ENCODE data around the gene SEC24D.
"Not testable (repeated sequence)": the region's sequence is repeated elsewhere in the genome, so short reads cannot be mapped to it uniquely, and the experiment has no call there.

The SEC24D gene

DNA sequence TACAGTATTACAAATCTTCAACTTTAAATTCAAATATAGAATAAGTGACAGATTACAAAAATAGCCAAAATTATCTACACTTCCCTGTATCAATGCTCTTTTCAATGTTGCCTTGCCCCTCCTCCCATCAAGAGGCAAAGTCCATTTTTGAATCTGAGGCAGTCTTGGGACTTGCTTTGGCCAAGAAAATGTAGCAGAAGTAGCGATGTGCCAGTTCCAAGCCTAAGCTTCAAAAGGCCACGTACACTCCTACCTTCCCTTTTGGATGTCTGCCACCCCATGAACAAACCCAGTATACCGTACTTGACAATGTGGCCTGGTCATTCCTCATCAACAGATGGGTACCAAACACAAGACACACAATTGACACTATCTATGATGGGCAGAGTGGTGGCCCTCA, 24.1 kb downstream of the SEC24D start:
- DNase-seq: no peak

DNA sequence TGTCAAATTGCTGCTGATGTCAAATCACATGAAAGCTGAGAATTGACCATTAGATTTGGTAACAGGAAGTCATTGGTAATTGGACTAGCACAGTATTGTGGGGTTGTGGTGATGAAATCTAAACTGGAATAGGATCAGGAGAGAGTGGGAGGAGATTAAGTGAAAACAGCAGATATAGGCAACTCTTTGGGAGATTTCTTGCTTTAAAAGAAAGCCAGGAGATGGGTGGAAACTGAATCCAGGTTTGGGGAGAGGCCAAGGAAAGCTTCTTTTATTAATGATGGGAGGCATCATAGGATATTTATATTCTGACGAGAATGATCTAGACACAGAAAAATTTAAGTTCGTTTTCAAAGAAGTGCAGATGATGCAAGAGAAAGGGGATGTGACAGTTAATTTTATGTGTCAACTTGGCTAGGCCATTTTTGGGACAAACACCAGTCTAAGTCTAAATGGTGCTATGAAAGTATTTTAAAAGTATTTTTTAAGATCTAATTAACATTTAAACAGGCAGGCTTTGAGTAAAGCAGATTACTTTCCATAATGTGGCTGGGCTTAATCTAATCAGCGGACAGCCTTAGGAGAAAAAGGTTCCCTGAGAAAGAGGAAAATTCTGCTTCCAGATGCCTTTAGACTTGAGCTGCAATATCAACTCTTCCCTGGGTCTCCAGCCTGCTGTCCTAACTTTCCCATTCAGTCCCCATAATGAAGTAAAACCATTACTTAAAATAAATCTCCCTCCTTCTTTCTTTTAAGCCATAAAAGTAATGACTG, 24.7 kb downstream of the SEC24D start:
- DNase-seq: no peak

DNA sequence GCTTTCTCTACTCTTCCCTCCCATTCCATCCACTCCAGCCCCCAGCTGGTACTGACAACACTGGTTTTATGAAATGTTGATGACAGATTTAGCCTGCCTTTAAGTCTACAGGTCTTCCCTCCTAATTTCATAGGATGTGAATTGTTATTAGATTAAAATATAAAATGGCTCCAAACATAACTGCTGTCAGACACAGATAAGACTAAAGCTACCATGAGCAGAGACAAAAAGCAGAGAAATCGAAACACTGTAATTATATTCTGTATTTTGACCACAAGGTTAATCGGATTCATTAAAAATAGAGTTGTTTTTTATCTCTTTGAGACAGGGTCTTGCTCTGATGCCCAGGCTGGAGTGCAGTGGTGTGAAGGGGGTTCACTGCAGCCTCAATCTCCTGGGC, 28.3 kb downstream of the SEC24D start:
- no peak for DNase-seq

DNA sequence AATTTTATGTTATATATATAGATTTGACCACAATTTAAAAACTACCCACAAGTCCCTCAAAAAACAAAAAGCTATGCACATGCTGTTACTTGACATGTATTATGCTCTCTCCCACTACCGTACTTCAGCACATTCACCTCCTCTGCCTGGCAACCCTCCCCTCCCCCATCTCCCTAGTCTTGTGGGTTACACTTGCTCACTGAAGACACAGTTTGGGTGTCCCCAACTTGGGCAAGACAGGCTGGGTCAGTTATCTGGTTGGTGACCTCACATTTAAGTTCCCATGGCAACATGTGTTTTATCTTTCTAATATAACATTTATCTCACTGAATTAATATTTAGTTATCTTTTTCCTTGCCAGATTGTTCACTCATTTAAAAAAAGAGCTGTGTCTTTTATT, 32.7 kb downstream of the SEC24D start:
- no peak for DNase-seq

DNA sequence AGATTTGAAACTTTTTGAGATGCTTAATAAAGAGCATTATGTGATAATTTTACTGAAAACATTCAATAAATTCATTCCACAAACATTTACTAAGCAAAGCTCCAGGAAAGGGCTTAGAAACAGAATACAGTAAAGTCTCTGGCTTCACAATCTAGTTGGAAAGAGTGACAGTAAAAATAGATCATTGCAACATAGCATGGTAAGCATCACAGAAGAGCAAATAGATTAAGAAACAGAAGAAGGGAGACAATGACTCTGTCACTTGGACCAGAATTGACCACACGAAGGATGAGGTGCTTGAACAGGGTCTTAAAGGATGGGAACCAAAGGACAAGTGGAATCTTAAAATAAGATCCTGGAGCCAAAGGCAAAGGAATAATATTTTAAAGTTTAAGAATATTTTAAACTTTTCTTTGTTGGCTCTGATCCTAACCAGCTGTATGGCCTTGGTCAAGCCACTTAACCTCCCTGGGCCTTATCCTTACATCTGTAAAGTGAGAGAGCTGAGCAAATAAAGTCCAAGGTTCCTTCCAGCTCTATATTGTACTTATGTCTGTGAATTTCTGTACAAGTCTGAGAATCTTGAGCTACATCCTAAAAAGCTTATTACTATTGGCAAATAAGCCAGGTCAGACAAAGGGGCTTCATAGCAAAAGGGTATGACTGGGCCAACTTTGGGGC, 33.9 kb downstream of the SEC24D start:
- no peak for DNase-seq

DNA sequence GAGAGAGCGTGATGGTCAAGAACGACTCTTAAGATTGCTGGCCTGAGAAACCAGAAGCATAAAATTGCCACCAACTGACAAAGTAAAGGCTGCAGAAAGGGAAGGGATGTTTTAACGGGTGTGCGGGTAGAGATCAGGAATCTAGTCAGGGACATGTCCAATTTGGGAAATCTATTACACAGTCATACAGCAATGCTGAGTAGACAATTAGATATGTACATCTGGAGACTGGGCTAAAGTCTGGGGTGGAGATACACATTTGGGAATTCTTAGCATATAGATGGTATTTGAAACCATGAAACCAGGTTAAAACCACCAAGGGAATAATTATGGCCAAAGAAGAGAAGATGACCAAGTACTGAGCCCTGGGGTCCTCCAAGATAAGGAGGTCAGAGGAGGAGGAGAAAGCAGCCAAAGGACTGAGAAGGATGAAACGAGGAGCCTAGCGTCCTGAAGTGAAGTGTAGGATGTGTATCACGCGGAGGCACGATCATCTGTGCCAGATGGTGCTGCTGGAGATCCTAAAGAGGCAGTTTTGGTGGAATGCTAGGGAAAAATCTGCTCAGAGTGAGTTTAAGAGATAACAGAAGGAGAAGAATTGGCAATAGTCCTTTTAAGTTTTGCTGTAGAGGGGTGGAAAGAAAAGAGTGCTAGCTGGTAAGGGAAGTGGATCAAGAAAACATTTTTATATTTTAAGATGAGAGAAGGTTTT, 36.5 kb downstream of the SEC24D start:
- no peak for DNase-seq

DNA sequence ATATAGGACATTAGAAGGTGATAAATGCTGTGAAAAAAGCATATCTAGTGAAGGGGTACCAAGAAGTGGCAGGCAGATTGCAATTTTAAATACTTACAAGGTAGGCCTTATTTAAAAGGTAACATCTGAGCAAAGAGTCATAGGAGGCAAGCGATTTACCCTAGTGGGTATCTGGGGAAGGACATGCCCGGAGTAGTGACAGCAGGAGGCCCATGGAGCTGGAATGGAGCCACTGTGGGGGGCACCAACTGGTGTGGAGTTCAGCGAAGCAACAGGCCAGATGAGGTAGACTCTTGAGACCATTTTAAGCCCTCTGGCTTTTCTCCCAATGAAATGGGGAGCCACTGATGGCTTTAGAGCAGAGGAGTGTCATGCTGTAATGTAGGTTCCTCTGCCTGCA, 37.3 kb downstream of the SEC24D start:
- DNase-seq: no peak

DNA sequence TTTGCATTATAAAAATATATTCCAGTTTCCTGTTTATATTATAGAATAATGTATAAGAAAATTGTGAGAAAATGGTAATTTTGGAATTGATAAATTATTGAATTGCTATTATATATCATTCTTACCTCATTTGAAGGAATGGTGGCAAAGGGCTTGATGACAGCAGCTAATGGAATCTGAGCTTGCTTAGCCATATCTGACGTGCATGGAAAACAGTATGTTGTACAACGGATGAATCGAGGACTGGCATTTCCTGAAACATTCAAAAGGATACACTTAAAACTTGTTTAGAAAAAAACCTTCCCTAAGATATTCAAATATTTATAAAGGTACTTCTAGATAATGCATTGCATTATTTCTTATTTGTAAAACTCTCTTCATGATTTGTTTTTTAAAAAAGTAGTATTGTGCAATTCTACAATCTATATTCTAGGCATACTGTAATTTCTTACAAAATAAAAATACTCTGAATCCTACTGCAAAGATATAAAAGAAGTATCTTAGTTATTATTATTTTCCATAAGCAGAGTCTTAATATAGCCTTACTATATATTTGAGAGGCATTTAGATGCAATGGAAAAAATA, 38.3 kb downstream of the SEC24D start:
- DNase-seq: no peak

DNA sequence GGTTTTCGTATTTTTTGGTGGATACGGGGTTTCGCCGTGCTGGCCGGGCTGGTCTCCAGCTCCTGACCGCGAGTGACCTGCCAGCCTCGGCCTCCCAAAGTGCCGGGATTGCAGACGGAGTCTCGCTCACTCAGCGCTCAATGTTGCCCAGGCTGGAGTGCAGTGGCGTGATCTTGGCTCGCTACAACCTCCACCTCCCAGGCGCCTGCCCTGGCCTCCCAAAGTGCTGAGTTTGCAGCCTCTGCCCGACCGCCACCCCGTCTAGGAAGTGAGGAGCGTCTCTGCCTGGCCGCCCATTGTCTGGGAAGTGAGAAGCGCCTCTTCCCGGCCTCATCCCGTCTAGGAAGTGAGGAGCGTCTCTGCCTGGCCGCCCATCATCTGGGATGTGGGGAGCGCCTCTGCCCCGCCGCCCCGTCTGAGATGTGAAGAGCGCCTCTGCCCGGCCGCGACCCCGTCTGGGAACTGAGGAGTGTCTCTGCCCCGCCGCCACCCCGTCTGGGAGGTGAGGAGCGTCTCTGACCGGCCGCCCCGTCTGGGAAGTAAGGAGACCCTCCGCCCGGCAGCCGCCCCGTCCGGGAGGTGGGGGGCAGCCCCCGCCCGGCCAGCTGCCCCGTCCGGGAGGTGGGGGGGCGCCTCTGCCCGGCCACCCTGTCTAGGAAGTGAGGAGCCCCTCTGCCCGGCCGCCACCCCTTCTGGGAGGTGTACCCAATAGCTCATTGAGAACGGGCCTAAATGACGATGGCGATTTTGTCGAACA, 44.1 kb downstream of the SEC24D start:
- DNase-seq: not testable (repeated sequence)

DNA sequence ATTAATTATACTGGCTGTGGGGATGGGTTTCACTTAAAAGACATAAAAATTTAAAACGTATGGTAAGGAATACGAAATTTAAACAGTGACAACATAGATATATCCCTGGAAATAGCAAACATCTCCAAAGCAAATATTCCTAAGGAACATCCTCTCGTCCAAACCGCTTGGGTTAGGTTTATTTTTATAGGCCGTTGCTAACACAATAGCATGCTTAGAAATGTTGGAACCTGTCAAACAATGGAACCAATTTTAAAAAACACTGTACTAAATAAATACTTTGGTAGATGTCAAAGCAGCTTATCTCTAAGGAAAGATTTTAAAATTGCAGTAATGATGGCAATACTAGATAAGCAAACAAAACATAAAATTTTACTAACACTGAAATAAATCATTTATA, 45.4 kb downstream of the SEC24D start:
- DNase-seq: no peak

DNA sequence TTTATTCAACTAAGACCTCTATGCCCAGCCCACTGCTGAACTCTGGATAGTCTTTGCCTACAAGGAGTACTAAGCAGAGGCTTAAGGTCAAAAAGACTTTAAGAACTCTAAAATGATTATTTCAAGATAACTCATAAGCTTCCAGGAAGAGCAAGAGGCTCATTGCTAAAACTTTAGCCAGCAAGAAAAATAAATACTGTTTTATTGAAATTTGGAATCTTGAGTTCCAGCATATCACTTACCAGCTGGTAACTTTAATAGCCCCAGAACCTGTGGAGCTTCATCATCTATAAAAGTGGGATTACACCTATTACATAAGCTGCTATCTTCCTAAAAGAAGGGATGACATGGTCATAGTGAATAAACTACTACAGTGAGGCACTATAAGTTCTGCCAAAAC, 47.0 kb downstream of the SEC24D start:
- no peak for DNase-seq

DNA sequence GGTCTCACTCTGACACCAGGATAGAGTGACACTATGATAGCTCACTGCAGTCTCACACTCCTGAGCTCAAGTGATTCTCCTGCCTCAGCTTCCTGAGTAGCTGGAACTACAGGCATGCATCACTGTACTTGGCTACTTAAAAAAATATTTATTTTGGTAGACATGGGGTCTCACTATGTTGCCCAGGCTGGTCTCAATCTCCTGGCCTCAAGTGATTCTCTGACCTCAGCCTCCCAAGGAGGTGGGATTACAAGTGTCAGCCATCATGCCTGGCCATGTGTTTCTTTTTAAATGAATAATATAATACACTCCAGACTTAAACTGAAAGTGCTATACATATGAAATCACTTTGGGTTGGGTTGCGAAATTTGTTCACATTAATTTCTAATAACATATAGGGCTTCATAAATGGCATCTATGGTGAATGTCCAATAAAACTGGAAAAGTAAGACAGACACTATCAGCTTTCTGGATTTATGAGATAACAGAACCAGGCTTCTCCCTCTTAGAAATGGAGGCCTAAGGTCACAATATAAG, 48.0 kb downstream of the SEC24D start:
- no peak for DNase-seq

DNA sequence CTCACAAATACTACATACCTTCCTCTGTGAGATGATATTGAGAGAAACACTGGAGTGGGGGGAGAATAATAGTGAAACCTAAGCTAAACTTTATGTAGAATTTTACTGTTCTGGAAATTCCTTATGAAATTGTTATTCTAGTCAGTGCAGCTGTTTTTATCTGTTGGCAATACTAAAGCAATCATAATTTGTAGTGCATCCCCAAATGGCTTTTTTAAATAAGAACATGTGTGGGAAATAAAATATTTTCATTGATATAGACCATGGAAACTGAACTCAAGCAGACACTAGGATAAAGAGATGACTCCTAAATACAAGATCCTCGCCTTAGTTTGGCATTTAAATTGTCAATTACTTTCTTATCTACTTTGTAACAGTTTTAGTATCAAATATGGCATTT, 51.1 kb downstream of the SEC24D start:
- DNase-seq: no peak

DNA sequence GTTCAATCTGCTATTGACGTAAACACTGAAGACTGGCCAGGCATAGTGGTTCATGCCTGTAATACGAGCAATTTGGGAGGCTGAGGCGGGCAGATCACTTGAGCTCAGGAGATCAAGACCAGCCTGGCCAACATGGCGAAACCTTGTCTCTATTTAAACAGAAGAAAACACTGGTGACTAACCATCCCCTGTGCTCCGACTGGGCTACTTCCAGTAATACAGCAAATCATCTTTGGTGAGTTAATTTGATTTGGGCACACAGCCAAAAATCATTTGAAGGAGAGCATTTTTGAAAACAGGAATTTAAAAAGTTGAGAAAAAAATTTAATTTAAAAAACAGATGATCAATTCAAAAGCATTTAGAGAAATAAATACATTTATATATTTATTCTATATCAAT, 52.0 kb downstream of the SEC24D start:
- no peak for DNase-seq

DNA sequence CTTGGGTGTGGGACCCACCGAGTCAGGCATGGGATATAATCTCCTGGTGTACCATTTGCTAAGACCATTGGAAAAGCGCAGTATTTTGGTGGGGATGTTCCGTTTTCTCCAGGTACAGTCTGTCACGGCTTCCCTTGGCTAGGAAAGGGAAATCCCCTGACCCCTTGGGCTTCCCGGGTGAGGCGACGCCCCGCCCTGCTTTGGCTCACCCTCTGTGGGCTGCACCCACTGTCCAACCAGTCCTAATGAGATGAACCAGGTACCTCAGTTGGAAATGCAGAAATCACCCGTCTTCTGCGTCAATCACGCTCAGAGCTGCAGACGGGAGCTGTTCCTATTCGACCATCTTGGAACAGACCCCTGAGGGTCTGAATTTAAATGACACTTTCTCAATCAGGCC, 53.0 kb downstream of the SEC24D start:
- not testable (repeated sequence) for DNase-seq

DNA sequence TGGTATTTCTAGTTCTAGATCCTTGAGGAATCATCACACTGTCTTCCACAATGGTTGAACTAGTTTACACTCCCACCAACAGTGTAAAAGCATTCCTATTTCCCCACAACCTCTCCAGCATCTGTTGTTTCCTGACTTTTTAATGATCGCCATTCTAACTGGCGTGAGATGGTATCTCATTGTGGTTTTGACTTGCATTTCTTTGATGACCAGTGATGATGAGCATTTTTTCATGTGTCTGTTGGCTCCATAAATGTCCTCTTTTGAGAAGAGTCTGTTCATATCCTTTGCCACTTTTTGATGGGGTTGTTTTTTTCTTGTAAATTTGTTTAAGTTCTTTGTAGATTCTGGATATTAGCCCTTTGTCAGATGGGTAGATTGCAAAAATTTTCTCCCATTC, 58.3 kb downstream of the SEC24D start:
- DNase-seq: not testable (repeated sequence)

DNA sequence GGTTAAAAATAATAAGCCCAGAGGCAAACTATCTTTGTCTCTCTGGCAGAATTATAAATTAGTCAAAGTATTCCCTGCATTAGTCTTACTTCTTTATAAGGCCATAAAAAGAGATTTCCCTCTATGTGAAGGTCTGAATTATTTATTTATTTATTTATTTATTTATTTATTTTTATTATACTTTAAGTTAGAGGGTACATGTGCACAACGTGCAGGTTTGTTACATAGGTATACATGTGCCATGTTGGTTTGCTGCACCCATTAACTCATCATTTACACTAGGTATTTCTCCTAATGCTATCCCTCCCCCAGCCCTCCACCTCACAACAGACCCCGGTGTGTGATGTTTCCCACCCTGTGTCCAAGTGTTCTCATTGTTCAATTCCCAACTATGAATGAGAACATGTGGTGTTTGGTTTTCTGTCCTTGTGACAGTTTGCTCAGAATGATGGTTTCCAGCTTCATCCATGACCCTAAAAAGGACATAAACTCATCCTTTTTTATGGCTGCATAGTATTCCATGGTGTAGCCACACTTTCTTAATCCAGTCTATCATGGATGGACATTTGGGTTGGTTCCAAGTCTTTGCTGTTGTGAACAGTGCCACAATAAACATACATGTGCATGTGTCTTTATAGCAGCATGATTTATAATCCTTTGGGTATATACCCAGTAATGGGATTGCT, 58.8 kb downstream of the SEC24D start:
- DNase-seq: not testable (repeated sequence)

DNA sequence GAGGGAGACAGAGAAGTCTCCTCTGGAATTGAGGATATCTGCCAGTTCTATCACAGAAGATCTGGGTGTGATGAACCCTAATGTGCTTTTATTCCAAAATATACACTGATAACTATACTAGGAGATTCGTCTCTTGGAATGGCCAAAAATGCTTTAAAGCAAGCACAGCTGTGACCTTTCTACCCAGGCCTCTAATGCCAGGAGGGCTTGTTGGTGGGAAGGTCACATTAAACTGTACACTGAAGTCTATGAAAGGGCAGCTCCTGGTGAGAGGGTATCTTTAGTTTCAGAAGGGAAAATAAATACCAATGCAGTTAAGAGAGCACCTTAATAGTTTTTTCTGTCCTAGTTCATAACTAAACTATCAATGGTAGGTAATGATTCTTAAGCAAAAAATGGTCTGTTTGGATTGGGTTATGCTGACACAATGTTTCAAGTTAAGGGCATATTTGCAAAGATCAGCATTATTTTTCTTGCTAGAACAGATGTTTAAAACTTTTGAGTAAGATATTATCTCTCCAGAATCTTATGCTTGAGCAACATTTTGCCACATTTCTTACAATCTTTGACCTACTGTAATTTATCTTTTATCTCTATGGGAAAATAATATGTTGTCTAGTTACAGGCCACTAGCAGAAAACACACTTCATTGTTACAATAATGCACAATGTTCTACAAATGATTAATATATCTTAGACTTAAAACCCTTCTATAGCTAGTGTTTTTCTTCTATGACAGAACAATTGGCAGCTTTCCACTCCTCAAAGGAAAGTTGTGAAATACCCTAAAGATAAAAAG, 59.6 kb downstream of the SEC24D start:
- no peak for DNase-seq

DNA sequence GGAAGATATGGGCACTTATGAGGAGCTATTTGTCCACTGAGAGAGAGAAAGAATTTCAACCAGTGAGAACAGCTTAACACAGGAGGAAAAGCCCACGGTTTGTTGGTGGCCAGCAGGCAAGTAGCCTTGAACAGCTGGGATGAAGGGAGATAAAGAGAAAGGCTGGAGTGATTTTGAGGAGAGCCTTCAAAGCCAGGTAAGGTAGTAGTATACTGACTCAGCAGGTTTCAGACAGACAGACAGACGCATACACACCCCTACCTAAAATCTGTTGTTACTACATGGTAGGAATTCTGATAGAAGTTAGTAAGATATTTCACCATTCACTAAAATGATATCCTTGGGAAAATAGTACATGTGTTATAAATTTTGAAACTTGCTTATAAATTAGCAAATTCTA, 60.5 kb downstream of the SEC24D start:
- no peak for DNase-seq

DNA sequence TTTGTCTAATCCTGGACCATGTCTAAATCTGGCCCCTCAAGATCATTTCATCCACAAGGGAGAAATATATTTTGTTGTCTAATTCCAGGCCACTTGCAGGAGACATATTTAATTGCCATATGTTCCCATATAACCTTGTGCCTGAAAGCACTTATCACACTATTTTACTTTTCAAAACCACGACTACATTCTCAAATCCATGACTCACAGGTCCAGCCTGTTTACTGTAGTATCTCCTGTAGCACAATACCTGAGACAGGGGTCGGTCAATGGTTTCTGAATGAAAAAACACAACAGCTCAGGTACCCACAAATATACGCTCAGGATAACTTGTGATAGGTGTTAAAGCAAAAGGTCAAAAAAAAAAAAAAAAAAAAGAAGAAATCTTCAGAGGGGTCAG, 60.9 kb downstream of the SEC24D start:
- no peak for DNase-seq

DNA sequence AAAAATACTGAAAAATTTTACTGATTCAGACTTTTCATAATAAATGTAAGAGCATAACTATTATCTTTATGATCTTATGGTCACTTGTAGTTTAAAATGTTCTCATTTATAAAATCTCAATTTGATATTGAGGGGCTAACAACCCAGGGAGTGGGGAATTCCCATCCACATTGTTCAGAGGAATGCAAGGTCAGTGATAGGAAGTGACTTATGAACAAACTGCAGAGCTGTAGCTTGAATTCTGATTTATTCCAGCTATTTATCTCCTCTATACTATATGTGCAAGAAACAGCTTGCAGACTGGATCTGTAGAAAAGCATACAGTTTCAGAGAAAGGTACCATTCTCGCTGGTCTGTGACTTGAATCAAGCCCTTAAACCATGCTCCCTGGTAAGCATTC, 61.6 kb downstream of the SEC24D start:
- no peak for DNase-seq
